ENCODE results near the gene ZNF506.
"Not testable (repeated sequence)": the region's sequence is repeated elsewhere in the genome, so short reads cannot be mapped to it uniquely, and the experiment has no call there.

DNA sequence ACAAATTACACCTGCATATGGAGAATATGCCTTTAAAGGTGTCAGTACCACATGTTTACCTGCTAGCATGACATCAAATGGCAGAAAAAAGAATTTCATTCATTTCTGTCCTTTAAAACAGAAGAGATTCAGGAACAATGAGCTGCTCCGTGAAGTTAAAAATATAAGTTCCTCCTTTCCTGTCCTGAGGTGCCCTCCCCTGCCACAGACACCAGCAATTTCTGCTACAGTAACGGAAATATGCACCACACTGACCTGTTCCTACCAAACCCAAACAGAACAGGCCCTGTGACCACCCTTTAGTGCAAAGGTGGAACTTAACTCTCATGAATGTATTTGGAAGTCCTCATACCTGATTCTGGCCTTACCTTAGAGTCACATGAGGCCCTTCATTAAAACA lies 30.2 kb upstream of the ZNF506 start:
- TF ChIP-seq EZH2 (IDR thresholded peaks at IDR 0.05; ENCODE audit: borderline replicate concordance, insufficient read depth, low read length, poor library complexity, severe bottlenecking); CTCF (IDR thresholded peaks at IDR 0.05; ENCODE audit: poor library complexity, severe bottlenecking): not testable (repeated sequence)
